Thyroid gland (tissue), 4 donors: ENCODE measurements around the gene ZDHHC12. TPM values are rescaled to one million over a fixed set of nuclear protein-coding genes. Genes with fewer than 3 reads are reported as not detected.

Source experiments
- DNase-seq, 2 donors: peaks; one replicate each; pipeline ENCODE4 v3.0.0-alpha.2; 2019
- H3K27ac ChIP-seq, 3 donors: fragments of 200-600 bp; sonication (generic); 1 replicate in 2 of 3; 2 replicates in 1 of 3; pipeline ENCODE4 v1.5.1; 2016 to 2019; ENCODE audit warnings: mild to moderate bottlenecking in 1 of 3, moderate library complexity in 1 of 3
- H3K27me3 ChIP-seq: fragments of 200-600 bp; sonication (generic); one replicate; pipeline ENCODE4 v1.5.1; 2019
- H3K36me3 ChIP-seq, 2 donors: fragments of 200-600 bp; sonication (generic); one replicate each; pipeline ENCODE4 v1.5.1; 2016 to 2019
- H3K4me1 ChIP-seq, 2 donors: fragments of 200-600 bp; sonication (generic); one replicate each; pipeline ENCODE4 v1.5.1; 2017 to 2019
- H3K4me3 ChIP-seq, 3 donors: fragments of 200-600 bp; sonication (generic); replicated peaks in 1 of 3; 1 replicate in 2 of 3; 2 replicates in 1 of 3; pipeline ENCODE4 v1.5.1; 2016; ENCODE audit warnings: mild to moderate bottlenecking in 1 of 3
- H3K9me3 ChIP-seq: fragments of 200-600 bp; sonication (generic); one replicate; pipeline ENCODE4 v1.5.1; 2017
- CTCF ChIP-seq, 6 experiments: fragments of 200-600 bp in 3 of 6; fragments of 450-650 bp in 3 of 6; sonication (generic) in 3 of 6; IDR thresholded peaks; one replicate each; pipeline ENCODE4 v1.5.1; 2016 to 2019; ENCODE audit warnings: antibody characterized with exemption in 6 of 6, mild to moderate bottlenecking in 2 of 6, inconsistent platforms in 1 of 6, moderate library complexity in 1 of 6
- POLR2A ChIP-seq, 2 donors: fragments of 450-650 bp; IDR thresholded peaks; one replicate each; pipeline ENCODE4 v1.6.1; 2017; ENCODE audit warnings: antibody characterized with exemption in 2 of 2, mild to moderate bottlenecking in 2 of 2, moderate library complexity in 1 of 2
- WGBS, 2 donors: methylation state at CpG; one replicate each; pipeline ENCODE4 v1.1.5; 2017; 5-methylcytosine and 5-hydroxymethylcytosine counted together
- intact Hi-C: fragments of 100-400 bp; cut with DNase I; formaldehyde crosslinking; loops from one replicate; pipeline ENCODE4 v1.15.1; 2023
- total RNA-seq, 4 donors: library from RNA; depleted of rRNA; stranded (reverse); fragments of >200 nt; gene quantifications; one replicate each; pipeline ENCODE4 v1.2.3, GENCODE V29; 2016

Gene ZDHHC12
- total RNA-seq, 4 donors from 2014 or later: 21.2 to 45.7 (median 33.7) TPM

- intact Hi-C loops: loop anchor here (10.0 kb wide), 1 partner anchor 87 kb away; no protein-coding TSS in a partner anchor
- H3K27ac ChIP-seq: no peak overlapping the region
- 95 to 98% methylated on average over 15 to 16 of the region's 18 CpGs for WGBS, 2 donors
- no peaks in the 10 kb centered on the region for H3K9me3 ChIP-seq
- no peaks in the 10 kb centered on the region for H3K27me3 ChIP-seq
- TF ChIP-seq CTCF (IDR thresholded peaks at IDR 0.05): no peak
- no peak for TF ChIP-seq POLR2A (IDR thresholded peaks at IDR 0.05)
- no peak overlapping the region for H3K4me3 ChIP-seq
- no peak for DNase-seq
- H3K36me3 ChIP-seq: no peaks in the 10 kb centered on the region
- H3K4me1 ChIP-seq: peaks cover 8 to 16% of the 10 kb centered on the region in 2 donors
Measured at GRCh38 chr9:128721487-128722010, 2.4 kb downstream of the ZDHHC12 start.

- WGBS, 2 donors: 93% methylated on average over 11 to 22 of the region's 22 CpGs
- Histone ChIP-seq H3K27me3 (no peaks in the 10 kb centered on the region), H3K4me1 (peaks cover 8 to 16% of the 10 kb centered on the region in 2 donors), H3K27ac (no peak overlapping the region), H3K9me3 (no peaks in the 10 kb centered on the region), H3K4me3 (no peak overlapping the region), H3K36me3 (no peaks in the 10 kb centered on the region)
- intact Hi-C loops: loop anchor here (10.0 kb wide), 1 partner anchor 86 kb away; no protein-coding TSS in a partner anchor
- TF ChIP-seq POLR2A (IDR thresholded peaks at IDR 0.05) (no peak), CTCF (IDR thresholded peaks at IDR 0.05) (no peak)
- DNase-seq: no peak
Measured at GRCh38 chr9:128720841-128721486, 3.0 kb downstream of the ZDHHC12 start.

- Histone ChIP-seq H3K4me1 (peaks cover 8 to 16% of the 10 kb centered on the region in 2 donors), H3K27ac (no peak overlapping the region), H3K36me3 (no peaks in the 10 kb centered on the region), H3K9me3 (no peaks in the 10 kb centered on the region), H3K4me3 (no peak overlapping the region), H3K27me3 (no peaks in the 10 kb centered on the region)
- intact Hi-C loops: loop anchor here (10.0 kb wide), 1 partner anchor 85 kb away; no protein-coding TSS in a partner anchor
- TF ChIP-seq CTCF (IDR thresholded peaks at IDR 0.05) (no peak), POLR2A (IDR thresholded peaks at IDR 0.05) (no peak)
- no peak for DNase-seq
- 94 to 96% methylated on average over 26 of the region's 30 CpGs for WGBS, 2 donors
Measured at GRCh38 chr9:128719919-128720605, 3.9 kb downstream of the ZDHHC12 start.

GRCh38 chr9:128718475-128718874, 5.5 kb downstream of the ZDHHC12 start:
- H3K36me3 ChIP-seq: no peaks in the 10 kb centered on the region
- no peak overlapping the region for H3K4me3 ChIP-seq
- DNase-seq: no peak
- no peak overlapping the region for H3K27ac ChIP-seq
- peaks cover 2 to 7% of the 10 kb centered on the region in 2 donors for H3K4me1 ChIP-seq
- TF ChIP-seq POLR2A (IDR thresholded peaks at IDR 0.05): no peak
- no peak for TF ChIP-seq CTCF (IDR thresholded peaks at IDR 0.05)
- no peaks in the 10 kb centered on the region for H3K9me3 ChIP-seq
- WGBS, 2 donors: 82 to 87% methylated on average over 5 of the region's 5 CpGs
- no peaks in the 10 kb centered on the region for H3K27me3 ChIP-seq
- intact Hi-C loops: no loop called here

GRCh38 chr9:128718047-128718446, 5.9 kb downstream of the ZDHHC12 start:
- TF ChIP-seq POLR2A (IDR thresholded peaks at IDR 0.05) (no peak), CTCF (IDR thresholded peaks at IDR 0.05) (no peak)
- Histone ChIP-seq H3K36me3 (no peaks in the 10 kb centered on the region), H3K27ac (no peak overlapping the region), H3K9me3 (no peaks in the 10 kb centered on the region), H3K4me3 (no peak overlapping the region), H3K27me3 (no peaks in the 10 kb centered on the region), H3K4me1 (peaks cover 0 to 3% of the 10 kb centered on the region in 2 donors)
- intact Hi-C loops: no loop called here
- 86 to 96% methylated on average over 4 to 8 of the region's 8 CpGs for WGBS, 2 donors
- no peak for DNase-seq
